GM15510 (cell line): Measurements from ENCODE around the gene PROSER3.

ENCODE experiments used
- POLR2A ChIP-seq: IDR thresholded peaks from 3 replicates; pipeline ENCODE4 v1.6.1; 2011; ENCODE audit warnings: borderline replicate concordance; ENCODE audit not compliant: insufficient read length; ENCODE audit errors: extremely low read depth

Gene PROSER3

GRCh38 chr19:35818445-35818844, 60.5 kb downstream of the PROSER3 start:
- no peak for TF ChIP-seq POLR2A
